Kasumi-1 (cell line): ENCODE measurements around the gene AJM1.
A peak's percentile ranks its signal among the peaks of the same experiment; 100 is the strongest.
"Not testable (repeated sequence)": the region's sequence is repeated elsewhere in the genome, so short reads cannot be mapped to it uniquely, and the experiment has no call there.

Source experiments
- DNase-seq, 2 experiments: peaks; one replicate each; lab custom pipeline; 2025; lab: John Stamatoyannopoulos, UW

Gene AJM1

DNA sequence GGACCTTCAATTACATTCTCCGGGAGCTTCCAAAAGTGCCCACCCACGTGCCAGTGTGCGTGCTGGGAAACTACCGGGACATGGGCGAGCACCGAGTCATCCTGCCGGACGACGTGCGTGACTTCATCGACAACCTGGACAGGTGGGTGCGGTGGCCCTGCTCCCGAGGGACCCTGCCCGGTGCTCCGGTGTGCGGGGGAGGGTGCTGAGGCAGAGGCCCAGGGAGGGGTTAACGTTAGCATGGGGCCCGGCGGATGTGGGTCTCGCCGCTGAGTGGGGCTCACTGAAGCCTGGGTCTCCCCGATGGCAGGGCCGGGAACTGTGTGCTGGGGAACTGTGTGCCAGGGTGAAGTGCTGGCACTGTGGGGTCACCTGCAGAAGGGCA is 10.6 kb upstream of the AJM1 start:
- DNase-seq = no peak

DNA sequence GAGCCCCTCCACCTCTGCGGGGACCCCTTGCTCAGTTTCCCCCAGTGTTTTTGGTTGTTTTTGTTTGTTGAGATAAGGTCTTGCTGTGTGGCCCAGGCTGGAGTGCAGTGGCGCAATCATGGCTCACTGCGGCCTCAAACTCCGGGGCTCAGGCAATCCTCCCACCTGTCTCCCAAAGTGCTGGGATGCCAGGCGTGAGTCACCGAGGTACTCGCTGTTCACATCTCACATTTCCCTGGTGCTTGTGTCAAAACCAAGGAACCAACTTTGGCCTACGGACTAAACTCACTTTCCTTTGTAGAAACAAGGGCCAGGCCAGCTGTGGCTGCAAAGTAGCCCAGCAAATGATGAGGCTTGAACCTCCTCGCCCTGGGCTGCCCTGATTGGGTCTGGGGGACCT is 9.7 kb upstream of the AJM1 start:
- DNase-seq = no peak

DNA sequence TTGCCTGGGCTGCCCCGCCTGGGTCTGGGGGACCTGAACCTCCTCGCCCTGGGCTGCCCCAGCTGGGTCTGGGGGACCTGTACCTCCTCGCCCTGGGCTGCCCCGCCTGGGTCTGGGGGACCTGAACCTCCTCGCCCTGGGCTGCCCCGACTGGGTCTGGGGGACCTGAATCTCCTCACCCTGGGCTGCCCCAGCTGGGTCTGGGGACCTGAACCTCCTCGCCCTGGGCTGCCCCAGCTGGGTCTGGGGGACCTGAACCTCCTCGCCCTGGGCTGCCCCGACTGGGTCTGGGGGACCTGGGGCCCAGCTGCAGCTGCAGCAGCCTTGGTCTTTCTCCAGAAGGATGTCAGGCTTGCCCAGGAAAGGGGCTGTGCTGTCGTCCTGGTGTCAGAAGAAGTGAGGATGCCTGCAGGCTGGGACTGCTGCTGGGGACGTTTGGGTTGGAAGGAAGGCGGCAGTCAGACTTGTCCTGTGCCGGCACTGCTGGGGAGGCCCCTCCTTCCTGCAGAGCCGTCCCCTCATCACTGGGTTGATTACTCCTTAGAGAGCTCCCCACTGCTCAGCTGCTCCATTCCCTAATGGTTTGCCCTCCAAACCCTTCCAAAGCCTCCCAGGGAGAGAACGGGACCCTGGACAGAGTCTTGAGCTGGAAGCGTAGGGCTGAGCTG is 8.8 kb upstream of the AJM1 start:
- not testable (repeated sequence) for DNase-seq

DNA sequence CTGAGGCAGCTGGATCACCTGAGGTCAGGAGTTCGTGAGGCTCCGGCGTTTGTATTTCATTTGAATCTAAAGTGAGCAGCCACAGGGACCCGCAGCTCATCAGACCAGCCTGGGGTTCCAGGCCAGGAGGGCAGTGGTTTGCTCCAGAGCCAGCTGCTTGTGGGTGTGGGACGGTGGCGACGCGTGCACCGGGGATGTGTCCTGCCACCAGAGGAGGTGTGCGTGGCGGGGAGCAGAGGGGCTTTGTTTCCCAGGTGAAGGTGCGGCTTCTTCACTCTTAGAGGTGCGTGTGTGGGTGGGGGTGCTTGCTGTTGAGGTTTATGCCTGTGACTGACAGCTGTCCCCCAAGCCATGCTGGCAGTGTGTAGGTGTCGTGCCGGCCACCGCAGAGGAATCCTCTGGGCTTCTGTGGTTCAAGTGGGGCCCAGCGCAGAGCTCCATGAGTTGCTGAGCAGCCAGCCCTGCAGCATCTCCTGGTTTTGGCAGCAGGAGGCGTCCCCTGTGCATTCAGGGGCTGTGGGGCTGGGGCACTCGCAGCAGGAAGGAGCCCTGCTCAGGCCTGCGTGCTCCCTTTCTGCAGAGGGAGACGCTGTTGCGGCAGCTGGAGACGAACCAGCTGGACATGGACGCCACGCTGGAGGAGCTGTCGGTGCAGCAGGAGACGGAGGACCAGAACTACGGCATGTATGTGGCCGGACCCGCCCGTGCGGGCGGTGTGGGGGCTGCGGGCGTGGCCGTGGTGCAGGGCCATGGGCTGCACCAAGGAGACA is 6.9 kb upstream of the AJM1 start:
- no peak for DNase-seq

DNA sequence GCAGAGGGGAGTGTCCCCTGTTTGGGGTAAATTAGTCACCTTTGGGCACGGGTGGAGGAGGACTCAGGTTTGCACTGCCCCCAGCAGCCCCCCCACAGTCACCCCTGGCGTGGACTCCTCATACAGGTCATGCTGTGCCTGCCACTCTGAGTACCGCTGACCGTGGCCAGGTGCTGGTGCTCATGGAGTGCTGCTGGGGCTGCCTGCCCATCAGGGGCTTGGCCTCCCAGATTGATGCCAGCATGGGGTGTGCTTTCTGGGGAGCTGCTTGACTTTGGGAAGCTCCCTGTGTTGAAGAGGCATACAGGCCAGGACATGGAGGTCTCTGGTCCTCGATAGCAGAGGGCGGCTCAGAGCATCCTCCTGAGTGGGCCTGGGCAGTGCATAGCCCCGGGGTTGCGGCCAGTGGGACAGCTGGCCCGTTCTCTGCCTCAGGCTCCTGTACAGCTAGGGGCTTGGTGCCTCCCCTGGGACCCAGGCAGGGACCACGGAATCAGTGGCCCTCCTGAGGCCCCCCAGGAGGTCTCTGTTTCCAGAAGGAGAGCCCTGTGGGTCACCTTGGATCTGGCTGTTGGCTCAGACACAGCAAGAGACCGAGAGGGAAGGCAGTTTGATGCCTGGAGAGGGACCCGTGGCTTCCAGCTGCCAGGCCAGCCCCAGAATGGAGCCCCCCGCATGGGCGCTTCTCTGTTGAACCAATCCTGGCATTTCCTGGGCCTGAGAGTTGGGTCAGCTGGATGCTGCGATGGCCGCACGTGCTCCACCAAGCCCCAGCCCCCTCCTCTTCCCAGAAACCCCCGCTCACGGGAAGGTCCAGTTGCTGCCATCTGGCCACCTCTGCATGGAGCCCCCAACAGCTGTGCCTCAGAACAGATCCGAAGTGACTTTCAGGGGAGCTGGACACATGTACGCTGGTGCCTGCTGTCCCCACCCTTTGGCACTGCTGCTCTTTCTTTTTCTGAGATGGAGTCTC is 6.1 kb upstream of the AJM1 start:
- no peak for DNase-seq

DNA sequence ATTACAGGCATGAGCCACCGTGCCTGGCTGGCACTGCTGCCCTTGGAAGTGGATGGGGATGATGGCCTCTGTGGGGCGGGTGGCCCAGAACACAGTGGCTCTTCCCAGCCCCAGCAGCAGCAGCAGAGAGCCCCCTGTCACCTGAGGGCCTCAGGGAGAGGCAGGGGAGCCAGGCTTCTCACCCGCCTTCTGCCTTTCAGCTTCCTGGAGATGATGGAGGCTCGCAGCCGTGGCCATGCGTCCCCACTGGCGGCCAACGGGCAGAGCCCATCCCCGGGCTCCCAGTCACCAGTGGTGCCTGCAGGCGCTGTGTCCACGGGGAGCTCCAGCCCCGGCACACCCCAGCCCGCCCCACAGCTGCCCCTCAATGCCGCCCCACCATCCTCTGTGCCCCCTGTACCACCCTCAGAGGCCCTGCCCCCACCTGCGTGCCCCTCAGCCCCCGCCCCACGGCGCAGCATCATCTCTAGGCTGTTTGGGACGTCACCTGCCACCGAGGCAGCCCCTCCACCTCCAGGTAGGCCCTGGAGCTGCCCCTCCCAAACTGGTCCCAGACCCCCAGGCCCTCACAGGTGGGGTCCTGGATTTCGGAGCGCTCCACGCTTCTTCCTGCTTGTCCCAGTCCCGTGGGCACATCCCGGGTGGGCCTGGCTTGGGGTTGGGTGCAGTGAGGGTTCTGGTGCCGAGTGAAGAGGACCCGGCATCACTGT is 5.0 kb upstream of the AJM1 start:
- DNase-seq = no peak

DNA sequence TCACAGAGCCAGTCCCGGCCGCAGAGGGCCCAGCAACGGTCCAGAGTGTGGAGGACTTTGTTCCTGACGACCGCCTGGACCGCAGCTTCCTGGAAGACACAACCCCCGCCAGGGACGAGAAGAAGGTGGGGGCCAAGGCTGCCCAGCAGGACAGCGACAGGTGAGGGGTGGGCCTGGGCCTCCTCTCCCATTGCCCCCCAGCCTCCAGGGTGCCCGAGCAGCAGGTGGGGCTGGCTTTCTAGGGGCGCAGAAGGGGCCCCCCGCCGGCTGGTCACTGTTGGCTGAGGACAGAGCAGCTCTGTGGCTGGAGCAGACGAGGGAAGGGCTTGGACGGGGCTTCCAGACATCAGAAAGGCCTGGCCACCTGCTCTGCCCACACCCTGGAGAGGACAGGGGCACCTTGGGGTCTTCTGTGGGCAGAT is 4.4 kb upstream of the AJM1 start:
- not testable (repeated sequence) for DNase-seq

DNA sequence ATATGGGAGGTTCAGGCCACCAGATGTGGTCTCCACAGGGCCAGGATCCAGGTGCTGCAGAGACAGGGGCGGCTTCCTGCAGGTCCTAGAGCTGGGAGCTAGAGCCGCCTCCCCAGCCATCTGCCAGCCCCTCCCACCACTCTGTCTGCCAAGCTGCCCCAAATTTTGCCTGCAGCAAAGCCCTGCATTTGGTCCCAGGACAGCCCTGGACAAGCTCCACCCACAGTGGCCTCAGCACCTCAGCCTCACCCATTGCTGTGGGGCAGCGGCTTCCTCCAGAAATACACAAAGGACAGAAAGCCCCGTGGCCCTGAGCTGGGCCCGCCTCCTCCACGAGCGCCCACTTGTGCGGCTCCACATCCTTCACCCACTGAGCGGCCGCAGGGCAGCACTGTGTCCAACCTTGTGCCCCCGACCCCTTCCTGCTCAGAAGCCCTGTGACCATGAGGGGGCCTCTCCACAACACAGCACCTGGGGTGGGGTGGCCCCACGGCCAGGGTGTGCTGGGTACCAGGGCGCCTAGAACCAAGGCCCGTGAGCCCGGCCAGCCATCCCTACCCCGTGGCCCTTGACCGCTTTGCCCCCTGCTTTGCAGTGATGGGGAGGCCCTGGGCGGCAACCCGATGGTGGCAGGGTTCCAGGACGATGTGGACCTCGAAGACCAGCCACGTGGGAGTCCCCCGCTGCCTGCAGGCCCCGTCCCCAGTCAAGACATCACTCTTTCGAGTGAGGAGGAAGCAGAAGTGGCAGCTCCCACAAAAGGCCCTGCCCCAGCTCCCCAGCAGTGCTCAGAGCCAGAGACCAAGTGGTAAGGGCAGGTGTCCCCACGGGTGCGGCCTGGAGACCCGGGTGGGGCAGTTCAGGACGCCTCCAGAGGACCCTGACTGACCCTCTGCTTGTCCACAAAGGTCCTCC is 3.7 kb upstream of the AJM1 start:
- DNase-seq = no peak

DNA sequence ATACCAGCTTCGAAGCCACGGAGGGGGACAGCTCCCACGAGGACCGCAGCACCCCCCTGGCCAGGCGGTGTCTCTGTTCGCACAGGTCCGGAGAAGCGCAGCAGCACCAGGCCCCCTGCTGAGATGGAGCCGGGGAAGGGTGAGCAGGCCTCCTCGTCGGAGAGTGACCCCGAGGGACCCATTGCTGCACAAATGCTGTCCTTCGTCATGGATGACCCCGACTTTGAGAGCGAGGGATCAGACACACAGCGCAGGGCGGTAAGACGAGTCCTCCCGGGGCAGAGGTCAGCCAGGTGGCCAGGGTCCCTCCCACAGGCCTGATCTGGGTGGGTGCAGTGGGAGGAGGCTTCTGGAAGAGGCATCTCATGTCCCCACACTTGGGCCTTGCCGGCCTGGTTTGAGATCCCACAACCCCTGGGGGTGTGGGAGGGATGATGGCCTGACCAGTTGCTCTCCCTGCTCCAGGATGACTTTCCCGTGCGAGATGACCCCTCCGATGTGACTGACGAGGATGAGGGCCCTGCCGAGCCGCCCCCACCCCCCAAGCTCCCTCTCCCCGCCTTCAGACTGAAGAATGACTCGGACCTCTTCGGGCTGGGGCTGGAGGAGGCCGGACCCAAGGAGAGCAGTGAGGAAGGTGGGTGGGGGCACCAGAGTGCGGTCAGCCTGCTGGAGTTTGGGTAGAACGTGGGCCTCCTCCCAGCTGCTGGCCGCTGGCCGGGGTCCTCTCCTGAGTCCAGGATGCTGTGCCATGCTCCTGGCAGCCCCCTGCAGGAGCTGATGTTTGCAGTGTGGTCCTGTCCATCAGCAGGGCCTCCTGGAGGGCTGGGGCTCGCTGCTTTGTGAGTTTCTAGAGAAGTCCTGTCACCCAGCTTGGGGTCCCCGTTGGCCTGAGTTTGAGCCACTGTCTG is 2.8 kb upstream of the AJM1 start:
- DNase-seq = no peak

DNA sequence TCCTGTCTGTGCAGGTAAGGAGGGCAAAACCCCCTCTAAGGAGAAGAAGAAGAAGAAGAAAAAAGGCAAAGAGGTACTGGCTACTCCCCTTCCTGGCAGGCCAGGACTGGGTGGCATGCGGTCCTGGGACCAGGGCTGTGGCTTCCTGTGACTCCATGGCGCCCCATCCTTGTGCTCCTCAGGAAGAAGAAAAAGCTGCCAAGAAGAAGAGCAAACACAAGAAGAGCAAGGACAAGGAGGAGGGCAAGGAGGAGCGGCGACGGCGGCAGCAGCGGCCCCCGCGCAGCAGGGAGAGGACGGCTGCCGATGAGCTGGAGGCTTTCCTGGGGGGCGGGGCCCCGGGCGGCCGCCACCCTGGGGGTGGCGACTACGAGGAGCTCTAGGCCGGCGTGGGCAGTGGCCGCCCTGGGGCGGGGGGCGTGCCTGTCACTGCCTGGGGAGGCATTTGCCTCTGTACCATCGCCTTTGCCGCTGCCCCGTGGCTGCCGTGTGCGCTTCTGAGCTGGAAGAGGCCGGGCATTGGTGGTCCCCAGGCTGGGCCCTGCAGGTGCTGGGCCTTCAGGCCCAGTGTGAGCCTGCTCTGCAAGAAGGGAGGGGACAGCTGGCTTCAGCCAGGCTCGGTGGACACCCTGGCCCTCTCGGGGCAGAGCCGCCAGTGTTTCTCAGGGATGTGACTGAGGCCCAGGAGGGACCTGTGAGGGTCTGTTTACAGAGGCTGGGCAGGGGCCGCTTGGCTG is 2.0 kb upstream of the AJM1 start:
- DNase-seq = no peak

DNA sequence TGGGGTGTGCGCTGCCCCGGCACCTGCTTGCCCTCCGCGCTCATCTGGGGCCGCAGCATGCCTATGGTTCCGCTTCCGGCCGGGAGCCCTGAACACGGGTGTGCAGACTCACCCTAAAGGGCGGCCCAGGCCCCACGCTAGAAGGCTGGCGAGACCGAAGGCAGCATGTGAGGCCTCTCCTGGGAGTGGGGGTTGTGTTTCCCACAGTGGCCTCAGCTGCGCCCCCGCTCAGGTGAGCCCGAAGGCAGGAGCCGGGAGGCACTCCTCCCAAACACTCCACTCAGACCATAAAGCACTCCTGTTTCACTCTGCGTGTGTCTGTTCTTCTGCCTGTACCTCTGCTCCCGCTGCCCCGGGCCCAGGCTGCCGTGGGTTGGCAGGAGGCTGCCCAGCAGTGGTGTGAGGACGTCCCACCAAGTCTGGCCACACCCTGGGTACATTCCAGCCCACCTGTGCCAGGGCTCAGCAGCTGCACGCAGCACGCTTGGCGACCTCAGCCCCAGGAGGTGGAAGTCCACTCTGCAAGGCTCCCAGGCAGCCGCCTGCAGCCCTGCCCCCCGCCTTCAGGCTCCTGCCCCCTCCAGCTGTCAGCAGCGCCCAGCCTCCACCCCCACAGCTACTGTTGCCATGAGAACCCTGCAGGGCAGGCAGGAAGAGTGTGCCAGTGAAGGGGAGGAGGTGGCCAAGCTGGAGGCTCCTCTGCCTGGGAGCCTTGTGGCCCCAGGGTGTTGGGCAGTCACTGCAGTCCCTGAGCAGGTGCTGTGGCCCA is 1.2 kb upstream of the AJM1 start:
- DNase-seq = peak; percentile 27 to 30

DNA sequence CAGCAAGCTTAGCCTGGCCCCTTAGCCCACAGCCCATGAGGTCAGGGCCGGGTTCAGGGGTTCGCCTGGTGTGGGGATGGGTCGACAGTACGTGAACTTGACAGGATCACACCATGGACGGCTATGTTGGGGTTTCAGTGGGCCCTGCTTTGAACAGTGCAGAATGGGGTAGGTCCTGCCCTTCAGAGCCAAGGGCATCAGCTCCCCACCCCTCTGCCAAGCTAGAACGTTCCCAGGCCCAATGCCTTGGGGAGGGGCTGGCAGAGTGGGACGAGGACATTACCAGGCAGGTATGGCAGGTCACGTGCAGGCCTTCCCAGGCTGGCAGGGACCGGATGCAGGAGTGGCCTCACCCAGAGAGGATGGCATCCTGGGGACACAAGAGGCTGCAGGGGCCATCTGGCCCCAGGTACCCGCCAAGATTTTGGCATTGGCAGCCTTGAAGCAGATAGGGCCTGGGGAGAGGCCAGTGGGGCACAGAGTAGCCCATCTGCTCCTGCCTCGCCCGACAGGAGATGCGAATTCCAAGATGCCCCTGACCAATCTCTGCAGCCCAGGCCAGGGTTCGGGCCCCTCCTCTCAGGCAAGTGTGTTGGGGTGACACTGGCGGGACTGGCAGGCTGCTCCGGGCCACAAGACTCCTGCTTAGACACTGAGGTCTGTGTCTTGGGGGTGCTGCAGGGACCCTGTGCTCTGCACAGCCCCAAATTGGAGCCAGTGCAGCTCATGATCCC is 465 bp upstream of the AJM1 start:
- not testable (repeated sequence) for DNase-seq

DNA sequence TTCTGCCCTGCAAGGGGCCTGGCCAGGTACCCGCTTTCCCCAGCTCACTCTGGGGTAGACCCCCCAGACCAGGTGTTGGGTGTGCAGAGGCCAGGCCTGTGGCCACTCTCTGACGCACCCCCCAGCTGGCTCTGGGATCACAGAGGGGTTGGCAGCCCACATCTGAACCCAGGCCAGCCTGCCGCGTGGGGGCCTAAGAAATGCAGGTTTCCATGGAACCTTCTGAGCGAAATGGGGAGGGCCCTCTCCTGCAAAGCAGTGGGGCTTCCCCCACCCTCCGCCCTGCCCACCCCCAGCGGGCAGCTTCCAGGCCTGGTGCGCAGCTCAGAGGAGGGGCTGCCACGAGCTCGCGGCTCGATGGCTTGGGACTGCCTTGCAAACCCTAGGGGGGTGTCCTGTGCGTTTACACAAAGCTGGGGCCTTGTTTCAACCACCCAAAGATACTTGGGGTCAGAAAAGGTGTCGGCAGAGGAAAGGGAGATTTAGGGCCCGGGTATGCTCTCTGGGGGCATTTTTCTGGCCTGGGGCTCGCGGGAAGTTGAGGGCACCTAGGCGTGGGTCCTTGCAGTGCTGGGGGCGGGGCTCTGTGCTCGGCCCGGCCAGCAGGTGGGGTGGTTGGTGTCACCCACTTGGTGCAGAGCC is 1.0 kb downstream of the AJM1 start:
- DNase-seq = not testable (repeated sequence)

DNA sequence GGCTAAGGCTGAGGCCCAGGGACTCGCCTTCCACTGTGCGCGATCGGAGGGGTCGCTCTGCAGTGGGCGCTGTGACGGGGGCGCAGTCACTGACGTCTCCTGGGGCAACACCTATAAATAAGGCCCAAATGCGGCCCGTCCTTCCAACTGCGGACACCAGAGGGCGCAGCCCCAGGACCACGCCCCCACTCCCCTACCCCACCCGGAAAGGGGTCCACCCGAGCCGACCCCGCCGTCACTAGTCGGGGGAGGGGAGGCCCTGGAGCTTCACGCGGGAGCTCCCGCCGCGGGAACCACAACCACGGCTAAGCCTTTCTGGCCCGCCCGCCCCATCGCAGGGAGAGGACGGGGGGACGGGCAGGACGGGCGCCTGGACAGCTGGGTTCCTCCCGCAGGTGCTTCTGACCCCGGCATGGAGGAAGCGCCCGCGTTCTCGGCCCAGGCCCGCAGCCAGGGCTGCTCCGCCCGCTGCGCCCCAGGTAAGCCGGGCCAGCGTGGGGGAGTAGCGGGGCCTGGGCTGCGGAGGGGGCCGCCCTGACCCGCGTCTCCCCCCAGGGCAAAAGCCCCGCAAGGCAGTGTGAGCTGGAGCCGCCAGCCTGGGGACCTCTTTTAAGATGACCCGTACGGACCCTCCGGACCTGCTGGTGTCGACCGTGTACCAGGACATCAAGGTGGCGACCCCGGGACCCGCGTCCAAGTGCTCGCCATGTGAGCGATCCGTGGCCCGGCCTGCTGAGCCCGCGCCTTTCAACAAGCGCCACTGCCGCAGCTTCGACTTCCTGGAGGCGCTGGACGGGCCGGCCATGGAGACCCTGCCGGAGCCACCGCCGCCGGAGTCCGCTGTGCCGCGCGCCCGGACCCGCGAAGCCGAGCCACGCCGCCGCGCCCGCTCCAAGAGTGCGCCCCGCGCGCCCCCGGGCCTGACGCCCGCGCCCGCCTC is 1.8 kb downstream of the AJM1 start:
- DNase-seq = not testable (repeated sequence)

DNA sequence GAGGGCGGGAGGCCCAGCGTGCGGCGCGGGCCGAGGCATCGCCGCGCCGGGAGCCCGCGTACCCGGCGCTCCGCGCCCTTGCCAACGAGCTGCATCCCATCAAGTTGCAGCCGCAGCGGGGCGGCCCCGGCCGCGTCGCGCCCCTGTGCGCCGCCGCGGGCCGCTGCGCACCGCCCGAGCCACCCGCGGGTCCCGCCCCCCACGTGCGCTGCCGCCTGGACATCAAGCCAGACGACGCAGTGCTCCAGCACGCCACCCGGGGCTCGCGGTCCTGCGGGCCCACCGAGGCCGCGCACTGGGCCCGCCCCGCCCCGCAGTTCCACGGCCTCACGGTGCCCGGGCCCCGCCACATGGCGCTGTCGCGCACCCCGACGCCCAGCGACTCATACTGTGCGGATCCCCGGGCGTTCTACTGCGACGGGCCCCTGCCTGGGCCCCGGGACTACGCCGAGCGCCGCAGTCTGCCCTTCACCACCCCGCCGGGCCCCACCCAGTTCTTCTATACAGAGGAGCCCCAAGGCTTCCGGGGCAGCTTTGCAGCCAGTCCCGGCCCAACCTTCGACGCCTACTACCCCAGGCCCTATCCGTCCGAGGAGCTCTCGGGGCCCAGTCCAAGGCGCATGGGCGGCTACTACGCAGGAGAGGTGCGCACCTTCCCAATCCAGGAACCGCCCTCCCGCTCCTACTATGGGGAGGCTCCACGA is 2.6 kb downstream of the AJM1 start:
- DNase-seq = no peak
